Psoas muscle (tissue), 8 donors: Measurements from ENCODE around the gene TMEM185A. TPM values are rescaled to one million over a fixed set of nuclear protein-coding genes. Genes with fewer than 3 reads are reported as not detected.
"Not testable (repeated sequence)": the region's sequence is repeated elsewhere in the genome, so short reads cannot be mapped to it uniquely, and the experiment has no call there.

ENCODE experiments used
- ATAC-seq, 4 donors: fragments of 200-7000 bp; cut with Tn5 transposase; one replicate each; pipeline ENCODE4 v1.9.1; 2020; ENCODE audit warnings: moderate library complexity in 3 of 4, mild to moderate bottlenecking in 2 of 4
- DNase-seq, 2 donors: peaks; one replicate each; pipeline ENCODE4 v3.0.0-alpha.2; 2020
- H3K27ac ChIP-seq: fragments of 200-600 bp; one replicate; pipeline ENCODE4 v1.8.0; 2022
- H3K27me3 ChIP-seq, 3 donors: fragments of 200-600 bp in 1 of 3; one replicate each; pipeline versions ENCODE4 v1.6.1 to v1.8.0; 2013 to 2022; ENCODE audit warnings: low read length in 2 of 3, mild to moderate bottlenecking in 2 of 3, moderate library complexity in 1 of 3; ENCODE audit not compliant: insufficient read depth in 3 of 3
- H3K36me3 ChIP-seq, 2 donors: fragments of 200-600 bp in 1 of 2; one replicate each; pipeline versions ENCODE4 v1.6.1 to v1.8.0; 2013 to 2022; ENCODE audit warnings: low read depth in 1 of 2, mild to moderate bottlenecking in 1 of 2, moderate library complexity in 1 of 2; ENCODE audit not compliant: insufficient read depth in 1 of 2
- H3K4me1 ChIP-seq: fragments of 200-600 bp; one replicate; pipeline ENCODE4 v1.8.0; 2022
- H3K4me3 ChIP-seq: fragments of 200-600 bp; one replicate; pipeline ENCODE4 v1.8.0; 2022; ENCODE audit warnings: mild to moderate bottlenecking
- H3K9me3 ChIP-seq: fragments of 200-600 bp; one replicate; pipeline ENCODE4 v1.8.0; 2022
- WGBS, 3 donors: extraction: QIAGEN DNeasy Blood & Tissue Kit; methylation state at CpG; one replicate each; pipeline versions ENCODE4 v1.1.6 to v1.1.7; 2013; 5-methylcytosine and 5-hydroxymethylcytosine counted together
- intact Hi-C, 2 donors: fragments of 100-400 bp; cut with DNase I; formaldehyde crosslinking; loops; one replicate each; pipeline versions ENCODE4 v1.11.0 to v1.14.2; 2022
- polyA plus RNA-seq, 3 donors: library from polyadenylated mRNA; stranded (reverse); fragments of 200-250 nt; gene quantifications; one replicate each; pipeline ENCODE4 v1.2.3, GENCODE V29; 2013
- total RNA-seq, 4 donors: library from RNA; stranded (reverse); fragmentation: NEBNext Ultra II Directional in 2 of 4; extraction: Animal tissue kit (Norgen Biotek cat#: 25700) in 2 of 4; gene quantifications; one replicate each; pipeline versions ENCODE4 v1.2.1 to v1.2.4, GENCODE V29; 2021 to 2023
- TF ChIP-seq, protein P1 (sequence below): fragments of 200-600 bp; IDR thresholded peaks from one replicate; pipeline ENCODE4 v1.8.0; 2022; ENCODE audit warnings: antibody characterized with exemption
- donor health status: healthy with polysubstance abuse.
- donor health status: DM: no; HTN: no; CAD: no; lungs with moderate emphysema.
- donor health status: Bipolar disorder and iron deficiency.
- donor health status: healthy.
- donor health status: DM: yes; HTN: yes; CAD: no.
- donor health status: DM: no; HTN: no; CAD: no.
- donor health status: DM: no; HTN: no; CAD: no.
- donor health status: DM: yes; HTN: yes; CAD: no.

TMEM185A gene
- total and polyA plus RNA-seq, 7 donors = 6.3 to 17.5 (median 9.5) TPM

DNA sequence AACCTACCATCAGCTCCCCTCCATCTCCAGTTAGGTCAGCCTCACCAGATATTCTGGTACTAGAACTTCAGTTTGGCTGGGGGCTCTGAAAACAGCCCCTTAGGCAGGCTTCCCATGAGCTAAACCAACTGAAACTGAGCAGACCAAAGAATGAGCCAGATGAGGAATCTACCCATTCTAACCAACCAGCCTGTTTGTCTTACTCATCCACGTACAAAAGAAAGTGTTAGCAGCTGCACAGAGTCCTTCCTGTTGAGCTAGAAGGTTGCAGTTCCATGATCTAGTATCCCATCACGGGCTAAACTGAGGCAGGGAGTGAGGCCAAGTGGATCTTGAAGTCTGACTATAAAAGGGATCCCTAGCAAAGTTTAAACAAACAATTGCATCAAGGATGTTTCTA, 61.8 kb downstream of the TMEM185A start:
- DNase-seq = no peak
- Histone ChIP-seq H3K36me3 (no peaks in the 10 kb centered on the region), H3K4me1 (no peaks in the 10 kb centered on the region), H3K27me3 (no peaks in the 10 kb centered on the region), H3K9me3 (no peaks in the 10 kb centered on the region), H3K4me3 (no peak overlapping the region), H3K27ac (no peak overlapping the region)
- TF ChIP-seq, protein P1, sequence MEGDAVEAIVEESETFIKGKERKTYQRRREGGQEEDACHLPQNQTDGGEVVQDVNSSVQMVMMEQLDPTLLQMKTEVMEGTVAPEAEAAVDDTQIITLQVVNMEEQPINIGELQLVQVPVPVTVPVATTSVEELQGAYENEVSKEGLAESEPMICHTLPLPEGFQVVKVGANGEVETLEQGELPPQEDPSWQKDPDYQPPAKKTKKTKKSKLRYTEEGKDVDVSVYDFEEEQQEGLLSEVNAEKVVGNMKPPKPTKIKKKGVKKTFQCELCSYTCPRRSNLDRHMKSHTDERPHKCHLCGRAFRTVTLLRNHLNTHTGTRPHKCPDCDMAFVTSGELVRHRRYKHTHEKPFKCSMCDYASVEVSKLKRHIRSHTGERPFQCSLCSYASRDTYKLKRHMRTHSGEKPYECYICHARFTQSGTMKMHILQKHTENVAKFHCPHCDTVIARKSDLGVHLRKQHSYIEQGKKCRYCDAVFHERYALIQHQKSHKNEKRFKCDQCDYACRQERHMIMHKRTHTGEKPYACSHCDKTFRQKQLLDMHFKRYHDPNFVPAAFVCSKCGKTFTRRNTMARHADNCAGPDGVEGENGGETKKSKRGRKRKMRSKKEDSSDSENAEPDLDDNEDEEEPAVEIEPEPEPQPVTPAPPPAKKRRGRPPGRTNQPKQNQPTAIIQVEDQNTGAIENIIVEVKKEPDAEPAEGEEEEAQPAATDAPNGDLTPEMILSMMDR = no peak
- no peak for ATAC-seq
- 44 to 66% methylated on average over 2 of the region's 2 CpGs; no CpG with 5 or more reads in 1 of the 3 donors for WGBS, 3 donors
- intact Hi-C loops = no loop called here

DNA sequence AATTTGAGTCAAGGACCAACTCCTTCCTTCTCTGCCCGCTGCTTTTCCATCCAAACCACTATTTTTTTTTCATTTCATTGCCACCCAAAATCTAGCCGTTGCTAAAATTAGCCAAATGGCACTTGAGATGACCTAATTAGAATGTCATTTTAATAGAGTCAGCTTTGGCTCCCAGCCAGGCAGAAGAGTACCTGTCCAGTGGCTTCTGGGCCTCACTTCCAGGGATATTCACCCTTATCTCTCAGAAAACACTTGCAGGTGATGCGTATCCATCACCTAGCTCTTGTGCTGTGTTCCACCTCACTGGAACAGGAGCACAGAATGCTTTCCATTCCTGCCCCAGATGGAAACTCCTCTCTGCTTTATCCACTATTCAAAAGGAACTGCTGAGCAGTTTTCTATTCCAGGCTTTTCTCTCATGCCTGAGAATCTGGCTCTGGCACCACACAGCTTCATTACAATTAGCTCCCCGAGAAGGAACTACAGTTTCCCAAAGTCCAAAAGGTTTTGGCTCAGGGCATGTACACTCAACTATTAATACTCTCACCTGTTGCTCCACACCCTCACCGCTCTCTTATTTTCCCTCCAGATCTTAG, 62.8 kb downstream of the TMEM185A start:
- H3K27ac ChIP-seq = no peak overlapping the region
- H3K4me1 ChIP-seq = no peaks in the 10 kb centered on the region
- H3K27me3 ChIP-seq = no peaks in the 10 kb centered on the region
- TF ChIP-seq, protein P1 = no peak
- 52 to 57% methylated on average over 5 of the region's 5 CpGs; no CpG with 5 or more reads in 1 of the 3 donors for WGBS, 3 donors
- intact Hi-C loops = no loop called here
- H3K9me3 ChIP-seq = no peaks in the 10 kb centered on the region
- no peak for ATAC-seq
- H3K36me3 ChIP-seq = no peaks in the 10 kb centered on the region
- no peak overlapping the region for H3K4me3 ChIP-seq
- DNase-seq = no peak

DNA sequence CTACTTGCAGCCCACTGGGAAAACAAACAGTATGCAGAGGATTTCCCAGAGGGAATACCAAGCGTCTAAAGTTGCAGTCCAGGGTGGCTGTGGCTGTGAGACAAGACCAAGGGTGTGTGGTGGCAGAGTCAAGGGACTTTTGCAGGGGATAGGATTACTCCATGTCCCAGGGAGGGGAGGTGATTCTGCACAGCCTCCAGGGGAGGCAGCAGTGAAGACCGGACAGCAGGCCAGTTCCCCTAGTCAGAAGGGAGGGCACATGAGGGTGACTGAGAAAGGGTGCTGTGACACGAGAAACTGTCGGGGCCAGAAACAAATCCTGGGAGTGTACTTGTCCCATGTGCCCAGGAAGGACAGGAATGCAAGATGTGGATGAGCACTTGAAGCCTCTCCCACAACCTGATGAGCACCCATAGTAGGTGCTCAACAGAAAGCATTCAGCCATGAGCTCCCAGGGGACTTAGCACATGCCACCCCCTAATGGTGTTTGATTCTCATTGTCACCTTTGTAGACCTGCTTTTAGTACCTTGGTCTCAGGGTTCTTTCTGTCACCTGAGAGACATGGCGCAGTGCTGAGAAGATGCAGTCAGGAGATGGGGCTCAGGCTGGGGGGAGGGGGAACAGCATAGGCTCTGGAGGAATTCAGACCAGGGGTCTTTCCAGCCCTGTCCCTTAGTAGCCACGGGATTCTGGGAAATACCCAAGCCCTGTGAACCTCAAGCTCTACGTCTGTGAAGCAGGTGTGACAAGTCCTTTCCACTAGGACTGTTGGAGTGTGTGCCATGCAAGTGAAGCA, 63.8 kb downstream of the TMEM185A start:
- DNase-seq (no peak), ATAC-seq (no peak)
- TF ChIP-seq, protein P1 = no peak
- H3K4me1 ChIP-seq = no peaks in the 10 kb centered on the region
- H3K27me3 ChIP-seq = no peaks in the 10 kb centered on the region
- H3K27ac ChIP-seq = no peak overlapping the region
- H3K4me3 ChIP-seq = no peak overlapping the region
- H3K9me3 ChIP-seq = no peaks in the 10 kb centered on the region
- WGBS, 3 donors = 74% methylated on average over 7 of the region's 7 CpGs; no CpG with 5 or more reads in 1 of the 3 donors
- H3K36me3 ChIP-seq = no peaks in the 10 kb centered on the region
- intact Hi-C loops = no loop called here

DNA sequence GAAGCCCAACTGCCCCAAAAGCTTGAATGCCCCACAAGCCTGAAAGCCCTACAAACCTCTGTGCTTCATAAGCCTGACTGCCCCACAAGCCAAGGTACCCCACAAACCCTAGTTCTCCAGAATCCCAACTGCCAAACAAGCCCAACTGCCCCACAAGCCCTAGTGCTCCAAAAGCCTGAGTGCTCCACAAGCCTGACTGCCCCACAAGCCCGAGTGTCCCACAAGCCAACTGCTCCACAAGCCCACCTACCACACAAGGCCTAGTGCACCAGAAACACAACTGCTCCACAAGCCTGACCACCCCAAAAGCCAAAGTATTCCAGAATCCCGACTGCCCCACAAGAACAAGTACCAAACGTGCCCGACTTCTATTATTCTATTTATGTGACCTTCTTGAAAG, 68.2 kb downstream of the TMEM185A start:
- H3K27ac ChIP-seq = no peak overlapping the region
- H3K4me3 ChIP-seq = no peak overlapping the region
- 86 to 93% methylated on average over 4 of the region's 4 CpGs; no CpG with 5 or more reads in 1 of the 3 donors for WGBS, 3 donors
- TF ChIP-seq, protein P1 = no peak
- no peaks in the 10 kb centered on the region for H3K9me3 ChIP-seq
- no peaks in the 10 kb centered on the region for H3K27me3 ChIP-seq
- DNase-seq (no peak), ATAC-seq (no peak)
- H3K4me1 ChIP-seq = no peaks in the 10 kb centered on the region
- no peaks in the 10 kb centered on the region for H3K36me3 ChIP-seq
- intact Hi-C loops = no loop called here

DNA sequence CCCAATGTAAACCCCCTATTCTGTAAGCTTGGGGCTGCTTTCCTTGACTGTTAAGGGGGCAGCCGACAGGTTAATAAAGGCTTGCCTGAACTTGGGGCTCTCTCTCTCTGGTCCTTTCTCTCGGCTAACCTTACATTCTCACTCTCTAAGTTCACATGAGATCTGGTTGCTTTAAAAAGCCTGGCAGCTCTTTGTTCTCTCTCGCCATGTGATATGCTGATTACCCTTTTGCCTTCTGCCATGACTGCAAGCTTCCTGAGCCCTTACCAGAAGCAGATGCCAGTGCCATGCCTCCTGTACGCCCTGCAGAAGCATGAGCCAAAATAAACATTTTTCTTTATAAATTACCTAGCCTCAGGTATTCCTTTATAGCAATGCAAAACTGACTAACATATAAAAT, 76.3 kb downstream of the TMEM185A start:
- DNase-seq, H3K4me3 ChIP-seq: not testable (repeated sequence)
- WGBS, 3 donors = no CpG with 5 or more reads among the region's 4 CpGs

DNA sequence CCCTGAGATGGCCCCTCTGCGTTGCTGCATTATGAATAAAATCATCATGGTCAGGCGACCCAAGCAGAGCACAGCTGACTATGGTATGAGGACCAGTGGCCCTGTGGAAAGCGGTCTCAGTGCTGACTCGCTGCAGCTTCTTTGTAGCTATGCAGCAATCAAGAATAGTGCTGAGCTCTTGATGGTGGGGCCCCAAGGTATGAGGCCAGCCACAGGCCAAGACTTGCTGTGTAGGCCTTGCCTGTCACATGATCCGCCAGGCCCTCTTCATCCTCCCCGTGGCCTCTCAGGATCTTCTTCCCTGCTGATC, 79.7 kb downstream of the TMEM185A start:
- ATAC-seq, H3K27me3 ChIP-seq, H3K27ac ChIP-seq, H3K4me3 ChIP-seq, H3K9me3 ChIP-seq, H3K4me1 ChIP-seq, intact Hi-C loops, DNase-seq, H3K36me3 ChIP-seq: not testable (repeated sequence)
- 90 to 100% methylated on average over 2 of the region's 6 CpGs; no CpG with 5 or more reads in 1 of the 3 donors for WGBS, 3 donors

More for the DNA sequence above, 76.3 kb downstream of the TMEM185A start:
- H3K27me3 ChIP-seq, H3K36me3 ChIP-seq, intact Hi-C loops, H3K27ac ChIP-seq, ATAC-seq, H3K4me1 ChIP-seq, H3K9me3 ChIP-seq: not testable (repeated sequence)

DNA sequence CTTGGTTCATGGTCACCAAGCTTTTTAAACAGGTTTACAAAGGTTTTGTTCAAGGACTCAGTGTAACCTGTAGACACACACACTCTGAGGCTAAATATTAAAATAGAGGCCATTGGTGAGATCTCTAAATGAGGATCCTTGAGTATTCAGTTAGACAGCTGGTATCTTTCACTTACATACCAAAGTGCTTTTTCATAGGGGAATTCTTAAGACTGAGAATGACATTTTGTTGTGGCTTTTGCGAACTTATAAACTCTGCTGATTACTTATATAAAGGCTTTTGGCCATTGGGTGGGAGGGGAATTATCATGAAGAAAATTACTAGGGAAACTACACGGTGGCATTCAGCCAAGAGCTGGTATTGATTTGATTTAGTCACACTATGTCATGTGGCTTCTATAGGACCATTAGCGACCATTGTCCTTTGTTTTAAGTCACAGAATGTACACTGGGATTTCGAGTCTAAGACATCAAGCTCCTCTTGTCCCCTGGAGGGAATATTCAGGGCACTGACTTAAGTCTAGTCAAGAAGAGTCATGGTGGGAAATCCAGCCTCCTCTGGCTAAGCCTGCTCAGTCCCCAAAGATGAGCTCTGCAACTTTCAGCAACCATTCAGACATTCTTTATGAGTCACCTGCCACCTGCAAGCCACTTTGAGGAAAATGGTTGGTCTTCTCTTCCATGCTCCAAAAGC, 80.2 kb downstream of the TMEM185A start:
- no CpG with 5 or more reads among the region's 4 CpGs for WGBS, 3 donors
- H3K4me1 ChIP-seq, intact Hi-C loops, H3K9me3 ChIP-seq, H3K36me3 ChIP-seq, H3K27me3 ChIP-seq, H3K4me3 ChIP-seq, H3K27ac ChIP-seq, ATAC-seq, DNase-seq: not testable (repeated sequence)
